EL (cell line): ENCODE data around the gene SLC5A6.
A peak's percentile ranks its signal among the peaks of the same experiment; 100 is the strongest.

Experiments used
- DNase-seq: peaks from one replicate; pipeline ENCODE4 v3.0.0-alpha.2; 2016

SLC5A6 gene

DNA sequence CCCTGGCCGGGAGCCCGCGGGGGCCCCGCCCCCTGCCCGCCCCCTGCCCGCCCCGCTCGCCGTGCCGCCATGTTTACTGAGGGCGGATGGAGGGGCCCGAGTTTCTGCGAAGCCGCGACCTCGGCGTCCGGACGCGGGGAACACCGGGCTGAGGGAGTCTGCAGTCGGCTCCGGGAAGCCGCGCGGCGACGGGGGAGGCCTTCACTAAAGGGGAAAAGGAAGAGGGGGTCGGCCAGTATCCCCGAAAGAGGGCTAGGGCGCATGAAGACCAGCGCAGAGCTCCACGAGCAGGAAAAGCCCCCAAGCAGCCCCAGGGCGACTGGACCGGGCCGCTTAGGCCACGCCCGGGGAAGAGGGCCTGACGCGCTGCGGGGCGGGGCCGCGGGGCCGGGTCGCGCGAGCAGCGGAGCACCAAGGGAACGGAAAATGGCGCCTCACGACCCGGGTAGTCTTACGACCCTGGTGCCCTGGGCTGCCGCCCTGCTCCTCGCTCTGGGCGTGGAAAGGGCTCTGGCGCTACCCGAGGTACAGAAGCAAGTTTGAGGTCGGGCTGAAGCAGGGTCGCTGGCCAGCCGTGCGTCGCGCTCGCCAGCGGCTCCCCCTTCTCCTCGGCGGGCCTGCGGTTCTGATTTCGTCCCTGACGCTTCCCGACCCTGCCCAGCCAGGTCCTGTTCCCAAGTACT is at the start of gene SLC5A6, which contains the start of gene ATRAID:
Gene SLC5A6 (minus strand): TSS at position 326 of the 683 bp plus-strand sequence. CDS start 4,618 bp downstream, outside the sequence.
Gene ATRAID (plus strand): TSS at position 99 of the 683 bp plus-strand sequence. CDS start 328 bp downstream, at position 427.
- DNase-seq: peak; percentile 87

DNA sequence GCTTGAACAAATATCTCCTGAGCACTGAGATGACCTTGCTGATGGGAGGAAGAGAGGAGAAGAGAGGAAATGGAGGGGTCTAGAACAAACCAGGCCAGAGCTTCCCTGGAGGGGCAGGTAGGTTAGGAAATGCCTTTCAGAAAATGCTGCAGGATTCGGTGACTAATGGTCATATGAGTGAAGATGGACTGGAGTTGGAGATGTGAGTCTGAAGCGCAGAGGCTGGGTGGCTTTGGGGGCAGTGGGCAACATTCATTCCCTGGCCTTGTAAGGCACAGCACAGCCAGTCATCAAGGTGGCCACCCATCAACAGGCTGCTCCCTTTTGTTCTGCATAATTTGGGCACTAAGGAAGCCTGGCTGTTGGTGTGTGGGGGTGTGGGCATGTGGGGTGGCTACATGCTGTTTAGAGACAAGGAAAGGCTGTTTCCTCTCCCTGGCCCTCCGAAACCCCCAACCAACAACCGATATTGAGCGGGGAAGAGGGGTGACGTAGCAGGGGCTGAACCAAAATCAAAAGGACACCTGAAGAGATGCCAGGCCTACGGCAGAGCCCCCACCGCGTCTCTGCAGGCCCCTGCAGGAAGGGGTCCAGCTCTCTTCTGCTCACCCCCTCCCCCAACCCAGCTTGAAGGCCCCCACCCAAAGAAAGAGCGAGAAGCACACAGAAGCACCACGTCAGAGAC is 49.3 kb upstream of the SLC5A6 start:
- DNase-seq: no peak

DNA sequence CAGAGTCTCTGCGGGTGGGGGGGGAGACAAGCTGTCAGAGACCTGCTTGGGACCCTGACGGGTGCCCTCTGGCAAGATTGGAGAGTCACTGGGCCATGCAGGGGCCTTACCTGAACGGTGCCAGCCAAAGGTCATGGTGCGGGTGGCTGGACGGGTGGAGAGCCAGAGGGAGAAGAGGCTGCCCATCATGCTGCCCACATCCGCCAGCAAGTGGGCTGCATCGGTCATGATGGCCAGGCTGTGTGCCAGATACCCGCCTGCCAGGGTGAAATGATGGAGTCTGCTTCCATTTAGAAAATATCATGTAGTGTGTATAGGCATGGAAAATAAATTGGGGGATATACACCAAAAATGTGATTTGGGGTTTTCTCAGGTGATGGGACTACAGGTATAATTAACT is 46.0 kb upstream of the SLC5A6 start:
- DNase-seq: no peak

DNA sequence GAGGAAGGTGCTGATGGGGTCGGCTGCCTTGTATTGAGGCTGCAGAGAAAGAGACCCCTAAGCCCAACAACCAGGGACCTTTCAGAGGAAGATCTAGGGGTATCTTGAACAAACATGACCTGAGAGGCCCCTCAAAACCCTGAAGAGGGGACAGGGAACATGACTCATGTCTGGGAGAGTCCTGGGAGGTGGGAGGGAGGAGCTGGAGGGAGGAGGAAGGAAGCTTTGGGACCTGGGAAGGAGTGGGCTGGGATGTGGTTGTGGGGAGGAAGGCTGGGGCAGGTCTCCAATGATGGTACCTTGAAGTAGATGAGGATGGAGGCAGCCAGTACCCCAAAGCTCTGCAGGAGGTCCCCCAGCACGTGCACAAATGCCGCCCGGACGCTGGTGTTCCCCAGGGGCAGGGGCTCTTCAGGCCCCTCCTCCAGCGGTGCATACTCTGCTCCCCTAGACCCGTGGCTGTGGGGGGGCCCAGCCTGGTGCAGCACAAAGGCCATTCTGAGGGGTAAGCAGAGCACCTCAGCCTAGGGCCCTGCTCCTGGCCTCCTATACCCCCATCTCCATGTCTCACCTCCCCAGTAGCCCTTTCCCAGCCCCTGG is 44.9 kb upstream of the SLC5A6 start:
- no peak for DNase-seq

DNA sequence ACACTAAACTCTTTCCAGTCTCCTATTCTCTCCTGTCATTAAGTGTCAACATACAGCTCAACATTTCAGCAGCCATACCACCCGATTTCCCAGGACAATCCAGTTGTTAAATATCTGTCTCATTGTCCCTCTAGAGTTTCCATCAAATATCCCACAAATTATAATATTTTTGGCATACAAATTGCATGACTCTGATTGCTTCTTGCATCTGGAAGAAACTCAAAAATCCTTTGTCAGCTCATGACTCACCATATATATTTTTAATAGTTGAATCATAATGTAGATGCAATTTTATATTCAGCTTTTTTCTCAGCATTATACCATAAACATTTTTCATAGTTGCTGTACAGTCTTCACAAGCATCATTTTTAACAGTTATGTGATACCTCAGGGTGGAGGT is 43.6 kb upstream of the SLC5A6 start:
- peak; percentile 49 for DNase-seq

DNA sequence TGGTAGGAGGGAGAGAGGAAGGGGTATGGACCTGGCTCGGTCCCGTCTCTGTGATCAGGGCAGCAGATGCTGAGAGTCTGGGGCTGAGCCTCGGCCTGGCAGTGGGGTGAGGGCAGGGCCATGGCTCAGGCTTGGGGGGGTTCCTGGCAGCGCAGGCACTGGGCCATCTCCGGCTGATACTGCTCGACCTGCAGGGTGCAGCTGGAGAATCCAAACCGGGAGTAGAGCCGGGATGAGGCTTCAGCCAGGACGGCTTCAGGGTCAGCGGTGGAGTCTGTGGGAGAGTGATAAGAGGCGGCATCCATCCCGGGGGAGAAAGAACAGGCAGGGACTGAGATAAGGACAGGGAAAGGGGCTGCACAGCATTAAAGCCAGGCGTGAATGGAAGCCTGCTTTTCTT is 43.1 kb upstream of the SLC5A6 start:
- DNase-seq: no peak

DNA sequence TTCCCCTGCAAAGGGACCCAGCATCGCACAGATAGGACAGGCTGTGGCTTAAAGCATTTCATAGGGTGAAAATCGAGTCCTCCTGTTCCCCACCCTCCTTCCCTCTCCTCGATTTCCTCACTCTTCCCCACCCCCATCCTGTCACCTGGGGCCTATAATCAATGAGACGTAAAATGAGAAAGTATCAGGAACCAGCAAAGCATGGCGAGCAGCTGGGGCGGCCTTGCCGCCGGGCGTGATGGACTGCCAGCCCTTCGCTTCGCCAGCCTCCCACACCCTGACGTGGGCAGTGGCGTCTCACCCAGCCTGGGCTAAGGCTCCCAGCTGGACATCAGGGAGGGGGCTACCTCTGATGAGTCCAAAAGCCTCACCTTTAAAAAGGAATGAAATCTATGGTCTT is 39.7 kb upstream of the SLC5A6 start:
- DNase-seq: no peak

DNA sequence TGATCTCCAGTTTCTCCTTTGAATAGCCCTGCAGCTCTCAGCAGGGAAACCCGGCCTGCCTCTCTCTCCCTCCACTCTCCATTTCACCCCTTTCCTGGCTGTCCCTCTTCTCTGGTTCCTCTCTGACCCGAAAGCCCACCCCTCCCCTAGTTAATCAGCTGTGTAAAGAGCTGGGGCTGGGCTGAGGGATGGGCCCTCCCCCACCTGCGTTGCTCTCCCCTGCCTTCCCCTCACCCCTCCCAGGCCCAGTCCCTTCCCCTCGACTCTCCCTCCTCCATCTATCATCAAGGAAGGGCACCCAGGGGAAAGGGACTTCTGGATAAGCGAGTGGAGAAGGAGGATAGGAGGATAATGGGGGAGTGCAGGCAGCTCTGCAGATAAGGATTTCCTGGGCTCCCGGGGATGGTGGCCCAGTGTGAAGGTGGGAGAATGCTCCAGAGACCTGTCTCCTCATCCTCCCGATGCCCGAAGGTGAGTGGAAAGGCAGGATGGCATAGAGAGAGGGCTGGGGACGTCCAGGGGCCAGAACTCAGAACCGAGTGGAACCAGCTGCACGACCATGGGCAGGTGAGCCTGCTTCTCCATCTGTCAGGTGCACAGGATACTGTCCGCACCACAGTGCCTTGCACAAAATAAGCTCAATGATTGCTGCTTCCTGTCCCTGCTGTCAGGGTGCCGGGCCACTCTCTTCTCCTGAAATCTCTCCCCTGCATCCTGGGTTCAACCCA is 38.7 kb upstream of the SLC5A6 start:
- no peak for DNase-seq

DNA sequence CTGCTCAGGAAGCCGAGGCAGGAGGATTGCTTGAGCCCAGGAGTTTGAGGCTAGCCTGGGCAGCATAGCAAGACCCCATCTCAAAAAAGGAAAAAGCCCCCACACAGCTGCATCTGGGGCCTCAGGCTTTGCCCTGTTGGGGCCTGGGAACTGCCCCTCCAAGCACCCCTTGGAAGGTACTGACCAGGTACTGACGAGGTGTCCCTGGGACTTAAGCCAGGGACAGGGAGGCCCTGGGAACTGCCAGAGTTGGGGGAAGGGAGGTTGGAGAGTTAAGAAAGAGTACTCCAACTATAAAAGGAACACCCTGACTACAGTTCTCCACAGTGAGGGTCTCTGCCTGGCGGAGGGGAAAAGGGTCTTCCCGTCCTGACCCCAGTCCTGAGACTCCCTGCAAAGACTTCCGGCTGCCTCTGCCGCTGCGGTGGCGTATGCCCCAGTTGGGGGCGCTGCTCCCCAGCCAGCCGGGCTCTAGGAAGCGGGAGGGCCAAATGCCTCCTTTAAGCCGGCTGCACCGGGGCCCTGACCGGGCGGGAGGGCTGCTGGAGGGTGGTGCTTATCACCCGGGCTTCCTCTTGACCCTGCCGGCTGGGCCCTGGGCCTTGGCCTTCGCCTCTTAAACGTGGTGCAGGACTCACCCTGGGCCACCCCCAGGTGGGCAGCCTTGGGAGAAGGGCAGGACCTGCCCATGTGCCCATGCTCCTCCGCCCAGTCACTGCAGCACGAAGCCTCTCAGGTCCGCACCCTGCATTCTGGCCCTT is 38.0 kb upstream of the SLC5A6 start:
- peak; percentile 44 for DNase-seq

DNA sequence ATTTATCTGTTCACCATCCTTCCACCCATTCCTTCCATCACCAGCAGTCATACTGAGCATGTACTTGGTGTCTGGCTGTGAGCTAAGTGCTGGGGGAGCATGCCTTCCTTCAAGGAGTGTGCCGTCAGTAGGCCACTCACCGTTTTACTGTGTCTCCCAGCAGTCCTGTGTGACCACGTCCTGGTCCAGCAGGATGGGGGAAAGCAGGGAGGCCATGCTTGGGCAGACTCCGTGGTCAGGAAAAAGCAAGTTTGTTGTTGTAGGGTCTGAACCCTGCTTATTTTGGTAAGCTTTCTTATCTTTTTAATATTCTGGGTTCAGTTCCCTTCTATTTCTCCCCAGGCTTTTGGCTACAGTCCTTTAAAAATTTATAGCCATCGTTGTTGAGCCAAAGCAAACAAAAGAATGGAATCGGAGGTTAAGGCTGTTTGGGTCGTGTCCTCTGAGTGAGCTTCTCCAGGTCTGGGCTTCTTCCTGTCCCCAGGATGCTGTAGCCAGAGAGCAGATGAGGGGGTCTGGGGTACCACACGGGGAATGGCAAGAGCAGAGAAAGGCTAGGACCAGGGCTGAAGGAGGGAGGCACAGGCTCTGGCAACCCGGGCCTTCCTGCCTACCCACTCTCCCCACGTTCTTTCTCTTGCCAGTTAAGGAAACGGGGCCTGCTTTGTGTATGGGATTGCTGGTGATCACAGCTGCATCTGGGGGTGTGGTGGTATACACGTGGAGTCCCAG is 37.3 kb upstream of the SLC5A6 start:
- no peak for DNase-seq

DNA sequence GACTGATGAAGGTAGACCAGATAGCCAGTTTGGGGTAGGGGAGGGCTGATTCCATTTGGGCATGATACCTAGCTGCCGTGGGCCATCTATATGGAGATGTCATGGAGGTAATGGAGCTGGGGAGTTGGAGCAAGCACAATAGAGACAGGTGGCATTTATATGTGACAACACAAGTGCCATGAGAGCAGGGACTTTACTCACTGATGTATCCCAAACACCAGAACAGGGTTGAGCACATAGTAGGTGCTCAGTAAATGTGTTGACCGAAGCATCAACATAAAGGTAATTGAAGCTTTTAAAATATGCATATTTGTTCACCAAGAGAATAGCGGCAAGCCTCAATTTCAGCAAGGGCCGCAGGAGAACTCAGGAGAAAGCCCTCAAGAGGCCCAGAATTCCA is 35.8 kb upstream of the SLC5A6 start:
- no peak for DNase-seq

DNA sequence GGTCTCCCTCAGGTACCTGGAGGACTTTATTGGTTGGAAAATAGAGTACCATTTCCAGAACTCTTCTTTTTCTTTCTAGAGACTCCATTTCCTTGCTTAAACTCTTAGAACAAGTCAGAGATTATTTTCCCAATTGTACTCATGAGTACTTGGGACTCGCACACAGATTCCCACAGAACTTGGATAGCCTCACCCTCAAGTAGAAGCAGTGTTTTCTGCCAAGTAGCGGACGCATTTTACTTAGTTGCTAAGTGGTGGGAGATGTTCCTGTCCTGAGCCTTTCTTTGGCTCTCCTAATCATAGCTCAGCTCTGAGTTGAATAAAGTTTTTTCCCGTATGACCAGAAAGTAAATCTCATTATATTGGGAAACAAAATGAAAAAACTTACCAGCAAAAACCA is 33.6 kb upstream of the SLC5A6 start:
- no peak for DNase-seq

DNA sequence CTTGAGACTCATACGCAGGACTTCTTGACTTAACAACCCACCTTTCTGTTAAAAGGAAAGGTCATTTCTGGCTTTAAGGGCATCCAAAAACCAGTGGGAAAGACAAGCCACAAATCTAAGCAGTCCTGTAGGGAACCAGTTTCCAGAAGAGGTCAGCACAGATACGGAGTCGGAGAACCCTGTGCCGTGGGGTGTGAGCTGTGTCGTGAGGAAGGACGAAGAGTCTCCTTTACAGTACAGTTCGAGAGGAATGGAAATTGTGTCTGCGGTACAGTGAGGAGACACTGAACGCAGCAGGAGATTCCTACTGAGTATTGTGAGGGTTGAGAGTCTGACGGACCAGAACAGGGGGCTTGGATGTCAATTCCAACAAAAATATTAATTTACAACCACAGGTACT is 33.0 kb upstream of the SLC5A6 start:
- no peak for DNase-seq

DNA sequence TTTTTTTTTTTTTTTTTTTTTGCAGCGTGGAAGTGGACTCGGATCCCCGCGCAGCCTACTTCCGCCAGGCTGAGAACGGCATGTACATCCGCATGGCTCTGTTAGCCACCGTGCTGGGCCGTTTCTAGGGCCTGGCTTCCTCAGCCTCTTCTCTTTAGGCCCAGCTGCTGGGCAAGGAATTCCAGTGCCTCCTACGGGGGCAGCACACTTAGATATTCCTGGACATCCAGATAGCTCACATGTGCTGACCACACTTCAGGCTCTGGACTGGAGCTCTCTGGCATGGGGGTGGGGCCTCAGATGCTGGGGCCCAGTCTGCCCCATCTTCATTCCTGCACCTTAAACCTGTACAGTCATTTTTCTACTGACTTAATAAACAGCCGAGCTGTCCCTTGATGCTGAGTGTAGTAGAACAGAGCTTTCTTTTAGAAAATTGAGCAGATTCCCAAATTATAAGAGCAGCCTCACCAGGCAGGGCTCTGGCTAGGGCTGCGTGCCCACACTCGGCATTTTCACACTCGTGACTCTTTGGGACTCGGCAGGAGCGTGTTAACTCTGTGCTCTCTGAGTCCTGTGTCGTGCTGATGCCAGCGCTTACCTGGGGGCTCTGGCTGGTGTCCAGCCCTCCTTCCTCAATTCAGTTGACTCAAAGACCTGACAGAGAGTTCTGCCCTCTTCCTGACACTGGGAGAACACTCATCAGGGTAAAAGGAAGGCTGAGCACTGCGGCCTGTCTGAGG is 31.5 kb upstream of the SLC5A6 start:
- no peak for DNase-seq

DNA sequence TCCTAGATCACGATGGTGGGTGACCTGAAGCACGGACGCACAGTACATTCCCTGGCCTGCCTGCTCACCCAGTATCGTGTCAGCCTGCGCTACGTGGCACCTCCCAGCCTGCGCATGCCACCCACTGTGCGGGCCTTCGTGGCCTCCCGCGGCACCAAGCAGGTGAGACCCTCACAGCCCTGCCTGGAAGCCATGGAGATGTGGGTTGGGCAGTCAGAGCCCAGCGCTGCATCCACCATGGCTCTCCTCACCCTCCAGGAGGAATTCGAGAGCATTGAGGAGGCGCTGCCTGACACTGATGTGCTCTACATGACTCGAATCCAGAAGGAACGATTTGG is 30.5 kb upstream of the SLC5A6 start:
- no peak for DNase-seq

DNA sequence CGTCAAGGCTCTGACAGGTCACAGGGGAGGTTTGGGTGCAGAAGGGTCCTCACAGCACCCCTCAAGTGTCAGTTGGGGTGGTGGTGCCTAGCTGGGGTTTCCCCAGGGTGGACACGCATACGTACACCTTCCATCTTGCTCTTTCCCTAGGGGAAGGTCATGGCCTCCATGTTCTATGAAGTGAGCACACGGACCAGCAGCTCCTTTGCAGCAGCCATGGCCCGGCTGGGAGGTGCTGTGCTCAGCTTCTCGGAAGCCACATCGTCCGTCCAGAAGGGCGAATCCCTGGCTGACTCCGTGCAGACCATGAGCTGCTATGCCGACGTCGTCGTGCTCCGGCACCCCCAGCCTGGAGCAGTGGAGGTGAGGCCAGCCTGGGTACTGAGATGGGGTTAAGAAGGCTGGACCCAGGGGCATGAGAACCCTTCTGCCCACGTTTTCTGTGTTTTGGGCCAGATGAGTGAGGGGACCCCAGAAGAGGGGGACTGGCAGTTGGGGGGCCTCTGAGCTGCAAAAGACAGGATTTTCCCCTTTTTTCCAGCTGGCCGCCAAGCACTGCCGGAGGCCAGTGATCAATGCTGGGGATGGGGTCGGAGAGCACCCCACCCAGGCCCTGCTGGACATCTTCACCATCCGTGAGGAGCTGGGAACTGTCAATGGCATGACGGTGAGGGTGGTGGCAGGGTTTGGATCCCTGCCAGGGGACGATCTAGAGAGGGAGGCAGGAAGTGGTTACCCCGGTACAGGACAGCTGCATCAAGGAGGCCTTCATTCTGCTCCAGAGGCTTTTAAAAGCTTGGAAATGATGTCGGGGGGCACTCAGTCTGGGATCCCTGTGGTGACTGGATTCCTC is 29.9 kb upstream of the SLC5A6 start:
- no peak for DNase-seq

DNA sequence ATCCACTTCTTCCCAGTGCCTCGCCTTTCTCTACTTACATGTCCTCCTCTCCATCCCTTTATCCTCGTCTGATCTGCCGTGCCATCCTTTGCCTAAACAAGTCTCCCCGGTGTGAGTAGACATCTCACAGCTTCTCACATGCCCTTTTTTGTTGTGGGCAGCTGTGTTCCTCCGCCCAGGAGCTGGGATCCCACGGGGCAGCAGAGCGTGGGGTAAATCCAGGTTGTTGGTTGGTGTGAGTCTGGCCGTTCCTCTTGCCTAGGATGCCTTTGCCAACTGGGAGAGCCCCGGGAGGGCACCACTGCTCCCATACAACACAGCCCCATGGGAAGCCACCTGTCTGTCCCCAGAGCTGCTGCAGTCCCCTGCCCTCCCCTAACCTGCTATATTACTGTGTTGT is 28.3 kb upstream of the SLC5A6 start:
- DNase-seq: no peak

DNA sequence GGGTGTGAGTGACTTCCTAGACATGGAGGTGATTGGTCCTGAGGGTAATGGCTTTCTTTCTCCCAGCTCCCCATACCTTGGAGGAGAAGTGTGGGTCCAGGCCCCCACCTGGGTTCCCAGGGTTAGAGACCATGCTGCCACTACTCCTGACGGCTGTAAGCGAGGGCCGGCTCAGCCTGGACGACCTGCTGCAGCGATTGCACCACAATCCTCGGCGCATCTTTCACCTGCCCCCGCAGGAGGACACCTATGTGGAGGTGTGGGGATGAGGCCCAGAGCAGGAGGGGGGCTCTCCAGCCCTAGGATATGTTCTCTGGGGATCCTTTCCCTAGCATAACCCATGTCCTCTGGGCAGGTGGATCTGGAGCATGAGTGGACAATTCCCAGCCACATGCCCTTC is 26.9 kb upstream of the SLC5A6 start:
- DNase-seq: no peak

DNA sequence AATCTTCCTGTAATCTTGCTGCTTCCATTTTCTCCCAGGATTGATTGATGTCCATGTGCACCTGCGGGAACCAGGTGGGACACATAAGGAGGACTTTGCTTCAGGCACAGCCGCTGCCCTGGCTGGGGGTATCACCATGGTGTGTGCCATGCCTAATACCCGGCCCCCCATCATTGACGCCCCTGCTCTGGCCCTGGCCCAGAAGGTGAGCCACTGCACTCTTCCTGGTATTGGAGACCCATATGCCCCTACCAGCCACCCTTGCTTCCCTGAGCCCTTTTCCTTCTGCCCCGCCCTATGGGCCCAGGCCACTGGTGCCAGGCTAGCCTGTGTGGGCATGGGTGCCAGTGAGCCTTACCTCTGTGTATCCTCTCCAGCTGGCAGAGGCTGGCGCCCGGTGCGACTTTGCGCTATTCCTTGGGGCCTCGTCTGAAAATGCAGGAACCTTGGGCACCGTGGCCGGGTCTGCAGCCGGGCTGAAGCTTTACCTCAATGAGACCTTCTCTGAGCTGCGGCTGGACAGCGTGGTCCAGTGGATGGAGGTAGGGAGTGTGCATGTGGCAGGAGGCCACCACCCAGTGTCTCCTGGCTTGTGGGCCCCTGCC is 25.4 kb upstream of the SLC5A6 start:
- no peak for DNase-seq

DNA sequence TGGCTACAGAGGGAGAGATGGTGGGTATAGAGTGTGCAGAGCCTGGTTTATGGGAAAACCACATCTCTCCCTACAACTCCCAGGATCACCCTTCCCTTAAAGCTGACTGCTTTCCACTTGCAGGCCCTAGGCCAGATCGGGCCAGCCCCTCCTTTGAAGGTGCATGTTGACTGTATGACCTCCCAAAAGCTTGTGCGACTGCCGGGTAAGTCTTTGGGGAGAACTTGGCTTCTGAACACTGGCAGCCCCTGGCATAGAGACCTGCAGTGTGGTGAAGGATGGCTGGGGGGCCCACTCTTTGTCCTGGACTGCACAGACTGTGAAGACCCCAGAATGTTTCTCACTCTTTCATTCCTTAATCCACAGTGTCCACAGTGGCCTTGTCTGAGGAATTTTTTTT is 24.6 kb upstream of the SLC5A6 start:
- DNase-seq: no peak
